HepG2 (cell line): ENCODE measurements around the gene ATG2B. TPM values are rescaled to one million over a fixed set of nuclear protein-coding genes. Genes with fewer than 3 reads are reported as not detected.
A peak's percentile ranks its signal among the peaks of the same experiment; 100 is the strongest.

Source experiments
- BRCA1 ChIP-seq: sonication (generic); formaldehyde crosslinking; IDR thresholded peaks from 2 replicates; pipeline ENCODE4 v1.4.0; 2020; ENCODE audit warnings: missing genetic modification reagents
- CCAR2 ChIP-seq: fragments of 200-400 bp; formaldehyde crosslinking; optimal IDR thresholded peaks from 2 replicates; pipeline ENCODE3; 2018; ENCODE audit warnings: low read depth, mild to moderate bottlenecking, low read length, moderate library complexity
- CENPT ChIP-seq: sonication (generic); formaldehyde crosslinking; IDR thresholded peaks from 2 replicates; pipeline ENCODE4 v1.8.0; 2022; ENCODE audit warnings: low read depth, mild to moderate bottlenecking, moderate library complexity, missing genetic modification reagents
- EHMT2 ChIP-seq: fragments of 200-600 bp; sonication (generic); IDR thresholded peaks from 2 replicates; pipeline ENCODE4 v1.7.0; 2017; ENCODE audit warnings: antibody characterized with exemption, low read depth, low read length, borderline replicate concordance
- FOXK1 ChIP-seq: sonication (generic); formaldehyde crosslinking; IDR thresholded peaks from 2 replicates; pipeline ENCODE4 v1.4.0; 2020; ENCODE audit warnings: low read depth, missing genetic modification reagents, borderline replicate concordance
- GABPA ChIP-seq, 2 experiments: IDR thresholded peaks; 2 replicates each; pipeline ENCODE4 v1.6.1; 2011 to 2016; ENCODE audit warnings: low read depth in 2 of 2, low read length in 1 of 2, missing biosample characterization in 1 of 2, missing genetic modification characterization in 1 of 2
- JUN ChIP-seq: sonication (generic); formaldehyde crosslinking; IDR thresholded peaks from 2 replicates; pipeline ENCODE4 v1.4.0; 2020; ENCODE audit warnings: mild to moderate bottlenecking, missing genetic modification reagents
- MAFK ChIP-seq, 2 experiments: IDR thresholded peaks in 1 of 2; conservative IDR thresholded peaks in 1 of 2; 2 replicates each; pipeline ENCODE4 v1.6.1; 2011; ENCODE audit warnings: improper control_type of control experiment in 2 of 2, low read length in 2 of 2
- NFE2L1 ChIP-seq: sonication (generic); formaldehyde crosslinking; IDR thresholded peaks from 2 replicates; pipeline ENCODE4 v1.4.0; 2020; ENCODE audit warnings: missing genetic modification reagents, mild to moderate bottlenecking, borderline replicate concordance
- NR3C1 ChIP-seq: sonication (generic); formaldehyde crosslinking; IDR thresholded peaks from 2 replicates; pipeline ENCODE4 v1.4.0; 2020; ENCODE audit warnings: missing genetic modification reagents
- PCBP1 ChIP-seq: fragments of 200-400 bp; formaldehyde crosslinking; IDR thresholded peaks from 2 replicates; pipeline ENCODE4 v1.6.1; 2017; ENCODE audit warnings: mild to moderate bottlenecking, low read depth, low read length, borderline replicate concordance
- TBX3 ChIP-seq: fragments of 450-650 bp; IDR thresholded peaks from 2 replicates; pipeline ENCODE4 v1.6.1; 2017; ENCODE audit warnings: antibody characterized with exemption, mild to moderate bottlenecking, inconsistent platforms, borderline replicate concordance
- THYN1 ChIP-seq: sonication (generic); formaldehyde crosslinking; IDR thresholded peaks from 2 replicates; pipeline ENCODE4 v1.8.1; 2023; ENCODE audit warnings: low read depth, mild to moderate bottlenecking, moderate library complexity, missing genetic modification reagents, borderline replicate concordance
- ZBTB21 ChIP-seq: sonication (generic); formaldehyde crosslinking; IDR thresholded peaks from 2 replicates; pipeline ENCODE4 v1.4.0; 2020; ENCODE audit warnings: missing genetic modification reagents
- ZMAT3 ChIP-seq: sonication (generic); formaldehyde crosslinking; conservative IDR thresholded peaks from 2 replicates; pipeline ENCODE4 v1.7.0; 2021; ENCODE audit warnings: missing genetic modification reagents
- ZNF138 ChIP-seq: sonication (generic); formaldehyde crosslinking; IDR thresholded peaks from 2 replicates; pipeline ENCODE4 v1.5.0; 2020; ENCODE audit warnings: mild to moderate bottlenecking, low read depth, missing genetic modification reagents
- ZNF615 ChIP-seq: sonication (generic); formaldehyde crosslinking; IDR thresholded peaks from 2 replicates; pipeline ENCODE4 v1.5.0; 2020; ENCODE audit warnings: mild to moderate bottlenecking, missing genetic modification reagents, borderline replicate concordance
- ZNF703 ChIP-seq: sonication (generic); formaldehyde crosslinking; IDR thresholded peaks from 2 replicates; pipeline ENCODE4 v1.5.1; 2020; ENCODE audit warnings: missing genetic modification reagents, mild to moderate bottlenecking, moderate library complexity, borderline replicate concordance
- polyA plus RNA-seq, 8 experiments: library from polyadenylated mRNA; depleted of rRNA in 3 of 8; stranded (reverse) in 7 of 8; unstranded in 1 of 8; fragments of >200 nt; fragmentation: Illumina TruSeq in 4 of 8; extraction: Trizol in 4 of 8; gene quantifications; 2 replicates each; pipeline versions ENCODE4 v1.2.1 to v1.2.3, GENCODE V29; 2011 to 2016; ENCODE audit warnings: low read depth in 4 of 8, missing spikeins in 1 of 8, mixed read lengths in 1 of 8; ENCODE audit not compliant: insufficient read depth in 1 of 8
- total RNA-seq, 5 experiments: library from RNA; depleted of rRNA; stranded (reverse); fragments of >200 nt; fragmentation: Illumina TruSeq; extraction: Trizol; gene quantifications; 2 replicates each; pipeline ENCODE4 v1.2.3, GENCODE V29; 2016; ENCODE audit warnings: low read depth in 1 of 5
- TF ChIP-seq, protein P1 (sequence below): sonication (generic); formaldehyde crosslinking; IDR thresholded peaks from 2 replicates; pipeline ENCODE4 v1.8.0; 2022; ENCODE audit warnings: mild to moderate bottlenecking, missing genetic modification reagents, borderline replicate concordance
- TF ChIP-seq, protein P2 (sequence below): IDR thresholded peaks from 2 replicates; pipeline ENCODE4 v1.6.1; 2016; ENCODE audit warnings: missing compliant biosample characterization, missing genetic modification reagents, borderline replicate concordance
- TF ChIP-seq, protein P3 (sequence below): sonication (generic); formaldehyde crosslinking; IDR thresholded peaks from 2 replicates; pipeline ENCODE4 v1.4.0; 2020; ENCODE audit warnings: missing genetic modification reagents, mild to moderate bottlenecking, borderline replicate concordance

The ATG2B gene
- total and polyA plus RNA-seq, 2 of the 13 experiments (the other 11 are each of a cell fraction or from before 2014, with no cell fraction given) = 7.4 to 7.5 TPM

DNA sequence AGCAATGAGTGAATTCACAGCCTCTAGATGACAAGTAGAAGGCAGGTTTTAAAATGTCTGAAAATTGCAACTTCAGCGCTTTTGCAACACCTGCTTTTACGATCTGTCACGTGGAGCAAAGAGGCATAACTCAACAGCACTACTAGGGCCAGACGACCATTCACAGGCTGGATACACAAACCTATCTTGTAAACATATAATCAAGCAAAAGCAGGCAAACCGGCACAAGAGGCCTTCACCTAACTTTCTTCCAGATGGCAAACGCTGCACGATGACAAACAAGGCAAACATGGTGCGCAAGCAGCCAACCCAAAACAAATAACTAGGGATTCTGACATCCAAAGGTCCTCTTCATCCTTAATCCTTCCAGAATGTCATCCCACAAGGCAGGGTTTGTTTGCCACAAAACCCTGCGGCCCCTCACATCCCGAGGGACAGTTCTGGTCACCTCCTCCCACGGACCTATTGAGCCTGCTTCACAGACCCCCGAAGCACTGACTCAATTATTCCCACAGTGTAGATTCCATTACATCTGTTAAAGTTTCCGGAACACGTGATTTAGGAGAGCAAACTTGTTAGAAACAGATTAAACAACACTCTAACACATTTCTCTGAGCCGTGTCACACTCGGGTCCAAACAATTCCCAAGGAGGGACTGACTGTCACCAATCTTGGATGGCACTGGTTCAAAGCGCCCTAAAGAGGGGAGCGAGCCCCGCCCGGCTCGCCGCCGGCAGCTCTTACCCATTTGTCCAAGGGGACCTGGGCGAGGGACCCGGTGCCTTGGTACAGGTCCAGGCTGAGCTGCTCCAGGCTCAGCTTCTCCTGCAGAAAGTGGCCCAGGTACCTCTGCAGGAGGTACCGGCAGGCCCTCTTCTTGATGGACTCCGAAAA, 823 bp downstream of the ATG2B start (continued):
- 0 out of 2 replicates have a peak, but pooled peaks have one; percentile 44 for TF ChIP-seq FOXK1 (CRISPR knock-in tag)
- no peak for TF ChIP-seq CENPT (CRISPR knock-in tag)
- TF ChIP-seq NFE2L1 (CRISPR knock-in tag) = no peak
- no peak for TF ChIP-seq GABPA (IDR thresholded peaks at IDR 0.05; ENCODE audit: low read depth, low read length)
- no peak; the same call in 1 of the 2 replicates for TF ChIP-seq GABPA (CRISPR knock-in tag; IDR thresholded peaks at IDR 0.05; ENCODE audit: low read depth)
- TF ChIP-seq, protein P1, sequence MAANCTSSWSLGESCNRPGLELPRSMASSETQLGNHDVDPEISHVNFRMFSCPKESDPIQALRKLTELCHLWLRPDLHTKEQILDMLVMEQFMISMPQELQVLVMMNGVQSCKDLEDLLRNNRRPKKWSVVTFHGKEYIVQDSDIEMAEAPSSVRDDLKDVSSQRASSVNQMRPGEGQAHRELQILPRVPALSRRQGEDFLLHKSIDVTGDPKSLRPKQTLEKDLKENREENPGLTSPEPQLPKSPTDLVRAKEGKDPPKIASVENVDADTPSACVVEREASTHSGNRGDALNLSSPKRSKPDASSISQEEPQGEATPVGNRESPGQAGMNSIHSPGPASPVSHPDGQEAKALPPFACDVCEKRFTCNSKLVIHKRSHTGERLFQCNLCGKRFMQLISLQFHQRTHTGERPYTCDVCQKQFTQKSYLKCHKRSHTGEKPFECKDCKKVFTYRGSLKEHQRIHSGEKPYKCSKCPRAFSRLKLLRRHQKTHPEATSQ = no peak
- peak; percentile 100 for TF ChIP-seq MAFK (conservative IDR thresholded peaks at IDR 0.05 in 1 of 2, IDR thresholded peaks at IDR 0.05 in 1 of 2; ENCODE audit: low read length in 2 of 2)
- TF ChIP-seq BRCA1 (CRISPR knock-in tag) = no peak
- TF ChIP-seq ZNF615 (CRISPR knock-in tag) = no peak
- no peak for TF ChIP-seq THYN1
- TF ChIP-seq, protein P2, sequence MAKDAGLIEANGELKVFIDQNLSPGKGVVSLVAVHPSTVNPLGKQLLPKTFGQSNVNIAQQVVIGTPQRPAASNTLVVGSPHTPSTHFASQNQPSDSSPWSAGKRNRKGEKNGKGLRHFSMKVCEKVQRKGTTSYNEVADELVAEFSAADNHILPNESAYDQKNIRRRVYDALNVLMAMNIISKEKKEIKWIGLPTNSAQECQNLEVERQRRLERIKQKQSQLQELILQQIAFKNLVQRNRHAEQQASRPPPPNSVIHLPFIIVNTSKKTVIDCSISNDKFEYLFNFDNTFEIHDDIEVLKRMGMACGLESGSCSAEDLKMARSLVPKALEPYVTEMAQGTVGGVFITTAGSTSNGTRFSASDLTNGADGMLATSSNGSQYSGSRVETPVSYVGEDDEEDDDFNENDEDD (CRISPR knock-in tag) = no peak
- TF ChIP-seq ZNF138 = no peak
- no peak for TF ChIP-seq ZMAT3
- TF ChIP-seq ZBTB21 = no peak
- TF ChIP-seq TBX3 = no peak
- no peak for TF ChIP-seq CCAR2
- peak; percentile 61; the same call in 1 of the 2 replicates for TF ChIP-seq ZNF703 (CRISPR knock-in tag)
- TF ChIP-seq JUN (CRISPR knock-in tag) = no peak
- no peak for TF ChIP-seq NR3C1 (CRISPR knock-in tag)
- TF ChIP-seq EHMT2 = no peak
- TF ChIP-seq, protein P3, sequence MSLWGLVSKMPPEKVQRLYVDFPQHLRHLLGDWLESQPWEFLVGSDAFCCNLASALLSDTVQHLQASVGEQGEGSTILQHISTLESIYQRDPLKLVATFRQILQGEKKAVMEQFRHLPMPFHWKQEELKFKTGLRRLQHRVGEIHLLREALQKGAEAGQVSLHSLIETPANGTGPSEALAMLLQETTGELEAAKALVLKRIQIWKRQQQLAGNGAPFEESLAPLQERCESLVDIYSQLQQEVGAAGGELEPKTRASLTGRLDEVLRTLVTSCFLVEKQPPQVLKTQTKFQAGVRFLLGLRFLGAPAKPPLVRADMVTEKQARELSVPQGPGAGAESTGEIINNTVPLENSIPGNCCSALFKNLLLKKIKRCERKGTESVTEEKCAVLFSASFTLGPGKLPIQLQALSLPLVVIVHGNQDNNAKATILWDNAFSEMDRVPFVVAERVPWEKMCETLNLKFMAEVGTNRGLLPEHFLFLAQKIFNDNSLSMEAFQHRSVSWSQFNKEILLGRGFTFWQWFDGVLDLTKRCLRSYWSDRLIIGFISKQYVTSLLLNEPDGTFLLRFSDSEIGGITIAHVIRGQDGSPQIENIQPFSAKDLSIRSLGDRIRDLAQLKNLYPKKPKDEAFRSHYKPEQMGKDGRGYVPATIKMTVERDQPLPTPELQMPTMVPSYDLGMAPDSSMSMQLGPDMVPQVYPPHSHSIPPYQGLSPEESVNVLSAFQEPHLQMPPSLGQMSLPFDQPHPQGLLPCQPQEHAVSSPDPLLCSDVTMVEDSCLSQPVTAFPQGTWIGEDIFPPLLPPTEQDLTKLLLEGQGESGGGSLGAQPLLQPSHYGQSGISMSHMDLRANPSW = no peak
- TF ChIP-seq PCBP1 = no peak
